Nephron progenitor cell (in vitro differentiated cells): ENCODE results near the gene SLITRK3.
"Not testable (repeated sequence)": the region's sequence is repeated elsewhere in the genome, so short reads cannot be mapped to it uniquely, and the experiment has no call there.

Experiments used
- DNase-seq: peaks from one replicate; pipeline ENCODE4 v3.0.0; 2021
- H3K27ac Mint-ChIP-seq: 2 replicates; pipeline ENCODE4 v1.8.0; 2021; ENCODE audit warnings: mild to moderate bottlenecking, moderate library complexity, mixed read lengths
- H3K27me3 Mint-ChIP-seq: 2 replicates; pipeline ENCODE4 v1.8.0; 2021; ENCODE audit warnings: mild to moderate bottlenecking, low read depth, mixed read lengths; ENCODE audit not compliant: poor library complexity
- H3K36me3 Mint-ChIP-seq: 2 replicates; pipeline ENCODE4 v1.8.0; 2021; ENCODE audit warnings: low read depth, mixed read lengths
- H3K4me1 Mint-ChIP-seq: 2 replicates; pipeline ENCODE4 v1.8.0; 2021; ENCODE audit warnings: mixed read lengths
- H3K4me3 Mint-ChIP-seq: 2 replicates; pipeline ENCODE4 v1.8.0; 2021; ENCODE audit warnings: mild to moderate bottlenecking, moderate library complexity, mixed read lengths
- H3K9me3 Mint-ChIP-seq: 2 replicates; pipeline ENCODE4 v1.8.0; 2021; ENCODE audit warnings: mild to moderate bottlenecking, moderate library complexity, mixed read lengths
- TF ChIP-seq, protein P1 (sequence below): fragments of 200-600 bp; sonication (generic); IDR thresholded peaks from 2 replicates; pipeline ENCODE4 v1.5.0; 2021; ENCODE audit warnings: antibody characterized with exemption

Gene SLITRK3

DNA sequence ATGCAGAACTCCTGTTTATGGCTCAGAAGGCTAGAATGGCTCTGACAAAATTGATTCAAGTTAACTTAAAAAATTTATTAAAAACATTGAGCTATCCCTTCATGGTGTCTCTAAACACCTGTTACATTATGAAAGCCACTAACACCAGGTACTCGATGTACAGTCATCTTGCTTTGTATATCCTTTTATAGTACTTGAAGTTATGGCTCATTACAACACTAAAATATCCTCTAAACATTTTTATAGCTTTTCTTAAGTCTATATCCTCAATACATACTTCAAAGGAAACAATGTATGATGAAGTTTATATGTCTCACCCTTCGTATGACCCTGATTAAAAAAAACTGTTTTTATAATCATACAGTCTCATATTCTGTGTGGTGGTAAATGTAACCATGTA is 38.2 kb downstream of the SLITRK3 start:
- Mint-ChIP-seq H3K27ac (no peak overlapping the region), H3K27me3 (no peaks in the 10 kb centered on the region), H3K4me1 (no peaks in the 10 kb centered on the region), H3K9me3 (no peaks in the 10 kb centered on the region), H3K36me3 (no peaks in the 10 kb centered on the region), H3K4me3 (no peak overlapping the region)
- DNase-seq = no peak
- TF ChIP-seq, protein P1, sequence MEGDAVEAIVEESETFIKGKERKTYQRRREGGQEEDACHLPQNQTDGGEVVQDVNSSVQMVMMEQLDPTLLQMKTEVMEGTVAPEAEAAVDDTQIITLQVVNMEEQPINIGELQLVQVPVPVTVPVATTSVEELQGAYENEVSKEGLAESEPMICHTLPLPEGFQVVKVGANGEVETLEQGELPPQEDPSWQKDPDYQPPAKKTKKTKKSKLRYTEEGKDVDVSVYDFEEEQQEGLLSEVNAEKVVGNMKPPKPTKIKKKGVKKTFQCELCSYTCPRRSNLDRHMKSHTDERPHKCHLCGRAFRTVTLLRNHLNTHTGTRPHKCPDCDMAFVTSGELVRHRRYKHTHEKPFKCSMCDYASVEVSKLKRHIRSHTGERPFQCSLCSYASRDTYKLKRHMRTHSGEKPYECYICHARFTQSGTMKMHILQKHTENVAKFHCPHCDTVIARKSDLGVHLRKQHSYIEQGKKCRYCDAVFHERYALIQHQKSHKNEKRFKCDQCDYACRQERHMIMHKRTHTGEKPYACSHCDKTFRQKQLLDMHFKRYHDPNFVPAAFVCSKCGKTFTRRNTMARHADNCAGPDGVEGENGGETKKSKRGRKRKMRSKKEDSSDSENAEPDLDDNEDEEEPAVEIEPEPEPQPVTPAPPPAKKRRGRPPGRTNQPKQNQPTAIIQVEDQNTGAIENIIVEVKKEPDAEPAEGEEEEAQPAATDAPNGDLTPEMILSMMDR = no peak

DNA sequence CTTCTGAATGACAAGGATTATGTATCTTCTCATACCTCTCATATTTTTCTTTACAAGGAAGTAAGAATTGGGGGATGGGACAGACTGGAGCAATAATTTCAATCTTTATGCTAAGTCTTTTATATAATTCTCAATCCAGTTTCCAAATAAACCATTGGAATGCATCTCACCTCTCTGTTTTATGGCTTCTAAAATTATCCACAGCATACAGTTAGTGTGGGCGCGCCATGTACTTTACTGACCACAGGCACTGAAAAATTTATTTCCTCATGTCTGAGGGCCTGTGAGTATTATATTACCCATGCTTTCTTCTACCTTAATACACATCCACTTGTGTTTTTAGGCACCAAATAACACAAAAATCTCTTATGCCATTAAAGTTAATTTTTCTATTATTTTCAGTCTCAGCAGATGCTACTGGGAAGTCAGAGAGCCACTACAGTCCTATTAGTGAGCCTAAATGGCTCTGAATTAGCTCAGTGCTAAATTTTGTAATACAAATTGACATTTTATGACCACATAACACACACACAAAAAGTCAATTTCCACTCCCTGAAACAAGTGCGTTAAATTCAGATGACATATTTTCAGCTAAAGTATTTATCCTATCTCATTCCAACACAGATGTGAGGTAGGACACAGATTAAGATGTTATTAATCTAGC is 39.3 kb downstream of the SLITRK3 start:
- no peaks in the 10 kb centered on the region for H3K4me1 Mint-ChIP-seq
- DNase-seq = no peak
- H3K4me3 Mint-ChIP-seq = no peak overlapping the region
- H3K36me3 Mint-ChIP-seq = no peaks in the 10 kb centered on the region
- no peak overlapping the region for H3K27ac Mint-ChIP-seq
- no peaks in the 10 kb centered on the region for H3K9me3 Mint-ChIP-seq
- no peaks in the 10 kb centered on the region for H3K27me3 Mint-ChIP-seq
- TF ChIP-seq, protein P1 = no peak

DNA sequence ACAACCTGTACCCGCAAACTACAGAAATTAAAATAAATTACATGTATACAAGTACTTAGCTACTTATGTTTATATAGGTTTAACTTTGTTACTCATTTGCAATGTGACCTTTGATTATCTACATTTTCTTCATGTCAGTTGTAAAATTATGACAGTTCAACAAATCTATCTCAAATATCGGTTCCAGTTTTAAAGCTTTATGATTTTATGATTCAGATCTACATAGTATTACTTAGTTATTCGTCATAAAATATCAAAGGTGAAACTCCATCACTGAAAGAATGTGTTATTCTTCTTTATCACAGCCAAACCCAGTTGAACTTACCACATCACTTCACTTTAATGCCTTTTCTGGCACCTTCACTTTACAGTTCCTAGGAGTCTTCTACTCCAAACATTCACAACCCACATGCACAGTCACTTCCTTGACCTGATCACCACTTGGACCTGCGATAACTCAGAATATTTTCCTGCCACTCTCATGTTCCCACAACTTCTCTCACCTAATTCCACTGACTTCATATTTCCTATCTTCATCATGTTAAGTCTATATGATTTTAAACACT is 47.2 kb downstream of the SLITRK3 start:
- no peaks in the 10 kb centered on the region for H3K9me3 Mint-ChIP-seq
- no peaks in the 10 kb centered on the region for H3K4me1 Mint-ChIP-seq
- H3K27ac Mint-ChIP-seq = no peak overlapping the region
- DNase-seq = no peak
- H3K27me3 Mint-ChIP-seq = no peaks in the 10 kb centered on the region
- no peaks in the 10 kb centered on the region for H3K36me3 Mint-ChIP-seq
- H3K4me3 Mint-ChIP-seq = no peak overlapping the region
- TF ChIP-seq, protein P1 = no peak

DNA sequence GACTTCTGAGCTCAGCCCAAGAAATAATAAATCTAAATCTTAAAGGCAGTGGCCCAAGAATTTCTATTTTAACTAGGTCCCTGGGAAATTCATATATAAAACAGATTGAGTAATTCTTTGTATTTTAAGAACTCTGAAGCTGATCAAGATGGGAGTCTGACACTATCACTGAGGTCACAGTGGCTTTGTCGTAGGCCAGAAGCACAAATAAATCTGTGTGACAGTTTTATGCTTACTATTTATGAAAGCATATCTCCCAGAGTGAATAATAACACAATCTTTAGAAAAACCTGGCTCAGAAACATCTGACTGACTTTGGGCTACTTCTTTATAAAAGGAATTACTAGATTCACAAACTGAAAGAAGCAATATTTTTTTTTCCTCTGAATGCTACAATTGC is 51.9 kb downstream of the SLITRK3 start:
- peaks cover 3% of the 10 kb centered on the region for H3K9me3 Mint-ChIP-seq
- DNase-seq = no peak
- H3K27ac Mint-ChIP-seq = no peak overlapping the region
- no peaks in the 10 kb centered on the region for H3K4me1 Mint-ChIP-seq
- no peaks in the 10 kb centered on the region for H3K36me3 Mint-ChIP-seq
- H3K4me3 Mint-ChIP-seq = no peak overlapping the region
- H3K27me3 Mint-ChIP-seq = peaks cover 3% of the 10 kb centered on the region
- TF ChIP-seq, protein P1 = no peak

DNA sequence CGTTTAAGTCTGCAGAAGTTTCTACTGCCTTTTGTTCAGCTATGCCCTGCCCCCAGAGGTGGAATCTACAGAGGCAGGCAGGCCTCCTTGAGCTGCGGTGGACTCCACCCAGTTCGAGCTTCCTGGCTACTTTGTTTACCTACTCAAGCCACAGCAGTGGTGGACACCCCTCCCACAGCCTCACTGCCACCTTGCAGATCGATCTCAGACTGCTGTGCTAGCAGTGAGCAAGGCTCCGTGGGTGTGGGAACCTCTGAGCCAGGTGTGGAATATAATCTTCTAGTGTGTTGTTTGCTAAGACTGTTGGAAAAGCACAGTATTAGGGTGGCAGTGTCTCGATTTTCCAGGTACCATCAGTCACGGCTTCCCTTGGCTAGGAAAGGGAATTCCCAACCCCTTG is 56.3 kb downstream of the SLITRK3 start:
- not testable (repeated sequence) for H3K27me3 Mint-ChIP-seq, H3K27ac Mint-ChIP-seq, DNase-seq, H3K4me3 Mint-ChIP-seq, H3K36me3 Mint-ChIP-seq, H3K4me1 Mint-ChIP-seq
- peaks cover 17% of the 10 kb centered on the region for H3K9me3 Mint-ChIP-seq
